ENCODE measurements around the gene CDK16. TPM values are rescaled to one million over a fixed set of nuclear protein-coding genes. Genes with fewer than 3 reads are reported as not detected.
A peak's percentile ranks its signal among the peaks of the same experiment; 100 is the strongest.

CDK16 gene
- total RNA-seq, 2 donors from 2014 or later: 167 to 245 TPM

DNA sequence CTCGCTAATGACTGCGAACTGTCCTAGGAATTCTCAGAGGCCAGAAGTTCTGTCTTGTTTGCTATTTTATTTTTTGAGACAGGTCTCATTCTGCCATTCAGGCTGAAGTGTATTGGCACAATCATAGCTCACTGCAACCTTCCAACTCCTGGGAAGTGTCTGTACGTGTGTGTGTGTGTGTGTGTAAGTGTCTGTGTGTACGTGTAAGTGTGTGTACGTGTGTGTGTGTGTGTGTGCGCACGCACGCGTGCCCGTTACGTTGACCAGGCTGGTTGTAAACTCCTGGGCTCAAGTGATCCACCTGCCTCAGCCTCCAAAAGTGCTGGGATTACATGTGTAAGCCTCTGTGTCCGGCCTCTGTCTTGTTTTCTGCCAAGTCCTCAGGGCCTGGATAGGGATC, 10.4 kb upstream of the CDK16 start:
- no peak for DNase-seq
- H3K4me3 Mint-ChIP-seq: no peak overlapping the region
- H3K27ac ChIP-seq (ENCODE audit: low read depth, low read length): no peak overlapping the region
- no peaks in the 10 kb centered on the region for H3K27me3 Mint-ChIP-seq (ENCODE audit: insufficient read depth)
- H3K36me3 ChIP-seq (ENCODE audit: control insufficient read depth, insufficient read depth, low read length): peaks cover 88% of the 10 kb centered on the region
- TF ChIP-seq, protein P1, sequence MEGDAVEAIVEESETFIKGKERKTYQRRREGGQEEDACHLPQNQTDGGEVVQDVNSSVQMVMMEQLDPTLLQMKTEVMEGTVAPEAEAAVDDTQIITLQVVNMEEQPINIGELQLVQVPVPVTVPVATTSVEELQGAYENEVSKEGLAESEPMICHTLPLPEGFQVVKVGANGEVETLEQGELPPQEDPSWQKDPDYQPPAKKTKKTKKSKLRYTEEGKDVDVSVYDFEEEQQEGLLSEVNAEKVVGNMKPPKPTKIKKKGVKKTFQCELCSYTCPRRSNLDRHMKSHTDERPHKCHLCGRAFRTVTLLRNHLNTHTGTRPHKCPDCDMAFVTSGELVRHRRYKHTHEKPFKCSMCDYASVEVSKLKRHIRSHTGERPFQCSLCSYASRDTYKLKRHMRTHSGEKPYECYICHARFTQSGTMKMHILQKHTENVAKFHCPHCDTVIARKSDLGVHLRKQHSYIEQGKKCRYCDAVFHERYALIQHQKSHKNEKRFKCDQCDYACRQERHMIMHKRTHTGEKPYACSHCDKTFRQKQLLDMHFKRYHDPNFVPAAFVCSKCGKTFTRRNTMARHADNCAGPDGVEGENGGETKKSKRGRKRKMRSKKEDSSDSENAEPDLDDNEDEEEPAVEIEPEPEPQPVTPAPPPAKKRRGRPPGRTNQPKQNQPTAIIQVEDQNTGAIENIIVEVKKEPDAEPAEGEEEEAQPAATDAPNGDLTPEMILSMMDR (conservative IDR thresholded peaks at IDR 0.05): no peak
- no peaks in the 10 kb centered on the region for H3K4me1 Mint-ChIP-seq
- H3K4me1 ChIP-seq (ENCODE audit: control insufficient read depth, insufficient read depth, low read length): no peaks in the 10 kb centered on the region
- H3K4me3 ChIP-seq (ENCODE audit: low read length): no peak overlapping the region
- no peak overlapping the region for H3K9ac ChIP-seq (ENCODE audit: extremely low read depth, low read length, poor library complexity, severe bottlenecking)
- WGBS, 2 experiments (ENCODE audit: insufficient coverage in 1 of 2, insufficient read length in 1 of 2): 91% methylated on average over 12 of the region's 12 CpGs; no CpG with 5 or more reads in 1 of the 2 experiments
- H3K27ac Mint-ChIP-seq: no peak overlapping the region
- no peaks in the 10 kb centered on the region for H3K9me3 ChIP-seq (ENCODE audit: control insufficient read depth, low read length)
- peaks cover 98% of the 10 kb centered on the region for H3K36me3 Mint-ChIP-seq (ENCODE audit: low read depth)
- H3K27me3 ChIP-seq (ENCODE audit: control insufficient read depth, insufficient read depth, low read length, poor library complexity, severe bottlenecking): no peaks in the 10 kb centered on the region
- H3K9me3 Mint-ChIP-seq: no peaks in the 10 kb centered on the region

DNA sequence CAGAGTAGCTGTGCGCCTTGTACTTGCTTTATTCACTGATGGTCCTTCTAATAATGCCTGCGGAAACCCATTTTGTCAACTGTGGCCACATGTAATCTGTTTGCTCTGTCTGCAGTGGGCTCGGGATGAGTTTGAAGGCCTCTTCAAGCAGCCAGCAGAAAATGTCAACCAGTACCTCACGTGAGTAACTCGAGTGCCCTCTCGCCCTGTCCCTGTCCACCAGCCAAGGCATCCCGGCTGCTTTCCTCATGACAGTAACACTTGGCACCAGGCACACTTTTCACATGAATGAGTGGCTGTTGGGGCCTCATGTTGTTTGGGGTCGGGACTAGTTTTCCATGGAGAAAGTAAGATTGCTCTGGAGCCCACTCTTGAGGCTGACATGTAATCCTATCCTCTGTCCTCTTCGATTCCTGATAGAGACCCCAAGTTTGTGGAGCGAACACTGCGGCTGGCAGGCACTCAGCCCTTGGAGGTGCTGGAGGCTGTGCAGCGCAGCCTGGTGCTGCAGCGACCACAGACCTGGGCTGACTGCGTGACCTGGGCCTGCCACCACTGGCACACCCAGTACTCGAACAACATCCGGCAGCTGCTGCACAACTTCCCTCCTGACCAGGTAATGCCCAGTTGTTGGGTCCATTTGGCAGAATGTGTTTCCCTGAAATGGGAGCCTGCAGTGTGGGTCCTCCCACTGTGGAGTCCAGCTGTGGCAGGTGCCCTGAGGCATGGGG, 8.8 kb upstream of the CDK16 start:
- Mint-ChIP-seq H3K4me3 (no peak overlapping the region), H3K27ac (peak overlapping the region; percentile 13), H3K9me3 (no peaks in the 10 kb centered on the region), H3K36me3 (ENCODE audit: low read depth) (peaks cover 95% of the 10 kb centered on the region), H3K27me3 (ENCODE audit: insufficient read depth) (no peaks in the 10 kb centered on the region), H3K4me1 (no peaks in the 10 kb centered on the region)
- WGBS, 2 experiments (ENCODE audit: insufficient coverage in 1 of 2, insufficient read length in 1 of 2): 93 to 100% methylated on average over 4 to 16 of the region's 16 CpGs
- TF ChIP-seq, protein P1 (conservative IDR thresholded peaks at IDR 0.05): no peak
- Histone ChIP-seq H3K4me3 (ENCODE audit: low read length) (no peak overlapping the region), H3K27ac (ENCODE audit: low read depth, low read length) (no peak overlapping the region), H3K36me3 (ENCODE audit: control insufficient read depth, insufficient read depth, low read length) (peaks cover 84% of the 10 kb centered on the region), H3K9ac (ENCODE audit: extremely low read depth, low read length, poor library complexity, severe bottlenecking) (no peak overlapping the region), H3K9me3 (ENCODE audit: control insufficient read depth, low read length) (no peaks in the 10 kb centered on the region), H3K27me3 (ENCODE audit: control insufficient read depth, insufficient read depth, low read length, poor library complexity, severe bottlenecking) (no peaks in the 10 kb centered on the region), H3K4me1 (ENCODE audit: control insufficient read depth, insufficient read depth, low read length) (no peaks in the 10 kb centered on the region)
- DNase-seq: no peak

DNA sequence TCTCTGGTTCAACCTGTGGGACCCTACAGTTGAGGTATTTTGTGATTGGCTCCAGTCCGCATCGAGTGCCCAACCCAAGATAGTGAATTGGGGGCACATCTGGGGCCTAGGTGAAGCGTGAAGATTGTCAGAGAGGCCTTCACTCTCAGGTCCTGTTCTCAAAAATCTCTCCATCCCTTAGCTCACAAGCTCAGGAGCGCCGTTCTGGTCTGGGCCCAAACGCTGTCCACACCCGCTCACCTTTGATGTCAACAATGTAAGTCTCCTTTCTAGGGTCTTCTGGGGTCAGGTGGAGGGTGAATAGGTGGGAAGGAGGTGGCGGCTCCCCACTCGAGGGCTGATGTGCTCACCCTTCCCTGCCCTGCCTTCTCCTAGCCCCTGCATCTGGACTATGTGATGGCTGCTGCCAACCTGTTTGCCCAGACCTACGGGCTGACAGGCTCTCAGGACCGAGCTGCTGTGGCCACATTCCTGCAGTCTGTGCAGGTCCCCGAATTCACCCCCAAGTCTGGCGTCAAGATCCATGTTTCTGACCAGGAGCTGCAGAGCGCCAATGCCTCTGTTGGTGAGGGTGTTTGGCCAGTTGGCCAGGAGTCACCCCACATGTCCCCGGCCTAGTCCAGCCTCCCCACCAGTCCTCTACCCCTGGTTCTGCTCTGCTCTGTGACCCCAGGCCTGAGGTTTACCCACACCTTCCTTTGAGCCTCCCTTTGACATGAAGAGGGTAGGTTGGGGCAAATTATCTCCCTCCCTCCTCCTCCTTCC, 7.6 kb upstream of the CDK16 start:
- Mint-ChIP-seq H3K4me3 (no peak overlapping the region), H3K4me1 (peaks cover 1% of the 10 kb centered on the region), H3K9me3 (no peaks in the 10 kb centered on the region), H3K27me3 (ENCODE audit: insufficient read depth) (no peaks in the 10 kb centered on the region), H3K27ac (no peak overlapping the region), H3K36me3 (ENCODE audit: low read depth) (peaks cover 94% of the 10 kb centered on the region)
- H3K27ac ChIP-seq (ENCODE audit: low read depth, low read length): no peak overlapping the region
- no peak overlapping the region for H3K9ac ChIP-seq (ENCODE audit: extremely low read depth, low read length, poor library complexity, severe bottlenecking)
- TF ChIP-seq, protein P1 (conservative IDR thresholded peaks at IDR 0.05): no peak
- DNase-seq: no peak
- no peak overlapping the region for H3K4me3 ChIP-seq (ENCODE audit: low read length)
- no peaks in the 10 kb centered on the region for H3K9me3 ChIP-seq (ENCODE audit: control insufficient read depth, low read length)
- no peaks in the 10 kb centered on the region for H3K27me3 ChIP-seq (ENCODE audit: control insufficient read depth, insufficient read depth, low read length, poor library complexity, severe bottlenecking)
- peaks cover 84% of the 10 kb centered on the region for H3K36me3 ChIP-seq (ENCODE audit: control insufficient read depth, insufficient read depth, low read length)
- H3K4me1 ChIP-seq (ENCODE audit: control insufficient read depth, insufficient read depth, low read length): no peaks in the 10 kb centered on the region
- 90 to 99% methylated on average over 2 to 12 of the region's 15 CpGs for WGBS, 2 experiments (ENCODE audit: insufficient coverage in 1 of 2, insufficient read length in 1 of 2)
